Activated naive CD4-positive, alpha-beta T cell treated with anti-CD3 and anti-CD28 coated beads, Interleukin-2, amount 50 U/mL, for 24 hours (primary cell): ENCODE results near the gene SCT.

ENCODE experiments used
- H3K27ac Mint-ChIP-seq: one replicate; pipeline ENCODE4 v1.8.0; 2021; ENCODE audit warnings: mild to moderate bottlenecking, mixed read lengths
- H3K27me3 Mint-ChIP-seq: one replicate; pipeline ENCODE4 v1.8.0; 2021; ENCODE audit warnings: mixed read lengths
- H3K36me3 Mint-ChIP-seq: one replicate; pipeline ENCODE4 v1.8.0; 2021; ENCODE audit warnings: mixed read lengths
- H3K4me1 Mint-ChIP-seq: one replicate; pipeline ENCODE4 v1.8.0; 2021; ENCODE audit warnings: mixed read lengths
- H3K4me3 Mint-ChIP-seq: one replicate; pipeline ENCODE4 v1.8.0; 2021; ENCODE audit warnings: mild to moderate bottlenecking, mixed read lengths
- H3K9me3 Mint-ChIP-seq: one replicate; pipeline ENCODE4 v1.8.0; 2021; ENCODE audit warnings: mixed read lengths

Gene SCT

DNA sequence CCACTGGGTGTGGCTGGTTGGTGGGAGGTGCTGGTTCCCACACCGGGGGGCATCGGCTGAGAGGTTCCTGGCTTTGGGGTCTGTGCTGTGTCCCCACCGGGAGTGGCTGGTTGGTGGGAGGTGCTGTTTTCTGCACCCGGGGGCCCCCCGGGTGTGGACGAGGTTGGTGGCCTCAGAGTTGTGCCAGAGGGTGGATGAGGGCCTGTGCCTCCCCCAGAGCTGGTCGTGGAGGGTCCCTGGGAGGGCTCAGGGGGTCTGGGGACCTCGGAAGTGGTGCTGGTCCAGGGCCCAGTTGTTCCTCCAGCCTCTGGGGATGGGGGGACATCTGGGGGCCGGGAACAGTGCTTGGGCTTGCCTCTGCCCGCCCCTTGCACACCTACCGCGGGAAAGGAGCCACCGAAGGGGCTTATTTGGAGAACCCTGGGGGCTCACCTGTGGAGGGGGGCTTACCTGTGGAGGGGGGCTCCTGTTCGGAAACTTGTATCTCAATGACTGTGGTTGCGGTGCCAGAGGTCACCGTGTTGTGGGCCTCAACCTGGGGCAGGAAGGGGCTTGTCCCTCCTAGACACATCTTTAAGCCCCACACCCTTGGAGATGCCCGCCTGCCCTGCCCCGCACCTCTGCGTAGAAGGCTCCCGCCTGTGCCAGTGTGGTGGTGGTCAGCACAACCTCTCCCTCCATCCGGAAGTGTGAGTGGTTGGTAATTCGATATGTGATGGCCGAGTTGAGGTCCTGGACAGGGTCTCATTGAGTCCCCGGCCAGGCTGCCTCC lies 7.9 kb downstream of the SCT start:
- H3K27me3 Mint-ChIP-seq, result no peaks in the 10 kb centered on the region
- no peaks in the 10 kb centered on the region for H3K36me3 Mint-ChIP-seq
- no peaks in the 10 kb centered on the region for H3K9me3 Mint-ChIP-seq
- H3K27ac Mint-ChIP-seq, result peak overlapping the region; percentile 59
- H3K4me3 Mint-ChIP-seq, result no peak overlapping the region
- peaks cover 5% of the 10 kb centered on the region for H3K4me1 Mint-ChIP-seq

DNA sequence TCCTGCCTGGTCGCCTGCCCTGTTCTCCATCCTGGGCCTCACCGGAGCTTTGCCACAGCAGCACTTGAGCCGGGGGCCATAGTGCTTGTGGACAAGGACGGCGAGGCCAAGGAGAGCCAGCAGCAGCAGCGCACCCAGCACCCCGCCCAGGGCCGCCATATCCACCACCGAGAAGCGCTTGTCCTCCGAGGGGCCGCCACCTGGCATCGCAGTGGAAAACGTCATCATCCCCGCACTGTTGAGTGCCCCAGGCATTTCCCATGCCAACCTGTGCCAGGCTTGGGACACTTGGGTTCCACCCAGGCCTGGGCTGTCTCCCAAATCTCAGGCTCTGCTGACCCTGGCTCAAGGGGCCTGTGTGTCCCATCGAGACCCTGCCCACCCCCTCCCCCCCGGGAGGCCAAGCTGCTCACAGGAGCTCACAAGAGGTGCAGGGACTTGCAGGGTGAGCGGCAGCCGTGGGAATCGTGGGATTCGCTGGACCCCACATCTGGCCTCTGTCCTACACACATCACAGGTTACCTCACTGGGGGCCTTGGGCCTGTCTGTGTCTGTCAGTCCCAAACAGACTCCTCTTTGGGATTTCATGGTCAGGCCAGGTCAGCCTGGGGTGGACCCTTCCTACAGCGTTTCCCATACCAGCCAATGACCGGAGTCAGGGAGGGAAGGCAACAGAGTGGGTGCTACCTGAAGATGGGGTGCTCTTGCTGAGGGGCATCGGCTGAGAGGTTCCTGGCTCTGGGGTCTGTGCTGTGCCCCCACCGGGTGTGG lies 8.9 kb downstream of the SCT start:
- Mint-ChIP-seq H3K4me3 (no peak overlapping the region), H3K27me3 (no peaks in the 10 kb centered on the region), H3K27ac (peak overlapping the region; percentile 59), H3K9me3 (no peaks in the 10 kb centered on the region), H3K36me3 (no peaks in the 10 kb centered on the region), H3K4me1 (peaks cover 6% of the 10 kb centered on the region)

DNA sequence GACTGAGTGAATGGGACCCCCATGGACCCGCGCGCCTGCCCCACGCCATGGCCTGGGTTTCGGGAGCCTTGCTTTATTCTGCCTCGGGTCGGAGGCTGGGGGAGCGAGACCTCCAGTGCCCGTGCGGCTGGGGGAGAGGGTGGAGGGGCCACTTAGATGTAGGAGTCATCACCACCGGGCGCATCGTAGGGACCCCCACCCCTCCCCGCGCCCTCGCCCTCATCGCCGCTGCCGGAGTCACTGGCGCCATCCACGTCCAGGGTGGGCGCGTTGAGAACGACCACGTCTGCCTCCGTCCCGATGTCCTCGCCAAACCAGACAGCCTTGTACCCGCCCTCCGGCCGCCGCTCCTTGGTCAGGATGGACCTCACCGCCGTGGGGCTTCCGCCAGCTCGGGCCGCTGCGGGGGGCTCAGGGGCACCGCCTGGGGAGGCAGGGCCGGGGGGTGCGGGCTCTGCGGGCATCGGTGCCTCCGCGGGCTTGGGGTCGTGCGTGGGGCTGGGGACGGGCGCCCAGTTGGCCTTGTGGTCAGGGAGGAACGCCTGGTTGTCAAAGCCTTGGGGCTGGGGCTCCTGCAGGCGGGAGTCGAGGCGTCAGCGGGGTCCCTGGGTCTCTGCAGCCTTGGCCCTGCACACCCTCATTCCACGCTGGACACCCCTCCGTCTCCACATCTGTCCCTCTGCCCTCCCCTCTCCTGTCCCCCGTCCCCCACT lies 9.6 kb downstream of the SCT start:
- no peak overlapping the region for H3K4me3 Mint-ChIP-seq
- H3K27ac Mint-ChIP-seq, result no peak overlapping the region
- peaks cover 8% of the 10 kb centered on the region for H3K4me1 Mint-ChIP-seq
- H3K36me3 Mint-ChIP-seq, result no peaks in the 10 kb centered on the region
- no peaks in the 10 kb centered on the region for H3K27me3 Mint-ChIP-seq
- no peaks in the 10 kb centered on the region for H3K9me3 Mint-ChIP-seq

DNA sequence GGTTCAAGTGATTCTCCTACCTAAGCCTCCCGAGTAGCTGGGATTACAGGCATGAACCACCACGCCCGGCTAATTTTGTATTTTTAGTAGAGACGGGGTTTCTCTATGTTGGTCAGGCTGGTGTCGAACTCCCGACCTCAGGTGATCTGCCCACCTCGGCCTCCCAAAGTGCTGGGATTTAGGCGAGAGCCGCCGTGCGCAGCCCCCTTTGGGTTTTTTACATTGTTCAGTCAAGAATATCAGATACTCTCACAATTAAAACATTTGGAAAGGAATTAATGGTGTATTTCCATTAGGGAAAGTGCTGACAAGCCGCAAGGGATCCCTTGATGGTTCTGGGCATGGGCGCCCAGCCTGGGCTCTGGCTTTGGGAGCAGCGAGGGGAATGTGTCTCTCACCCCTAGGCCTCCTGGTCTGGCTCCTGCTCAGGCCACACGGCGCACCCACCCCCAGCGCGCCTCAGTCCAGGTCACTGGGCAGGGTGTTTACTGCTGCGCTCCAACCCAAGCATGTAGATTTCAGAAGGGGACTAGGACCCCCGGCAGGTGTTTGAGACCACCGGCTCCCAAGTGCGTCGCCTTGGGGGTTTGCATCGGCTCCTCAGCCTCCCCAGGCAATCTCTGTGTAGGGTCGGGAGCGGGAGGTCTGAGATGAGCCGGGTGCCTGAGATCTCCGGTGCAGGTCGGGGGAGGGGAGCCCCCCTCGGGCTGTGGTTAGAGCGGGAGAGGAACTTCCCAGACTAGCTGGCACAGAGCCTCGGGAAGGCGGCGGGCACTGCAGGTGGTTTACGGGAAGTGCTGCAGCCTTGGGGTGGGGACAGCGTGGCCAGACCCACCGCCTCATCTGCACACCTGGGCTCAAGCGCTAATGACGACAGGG lies 10.4 kb downstream of the SCT start:
- Mint-ChIP-seq H3K27me3 (no peaks in the 10 kb centered on the region), H3K4me3 (peak overlapping the region; percentile 83), H3K36me3 (no peaks in the 10 kb centered on the region), H3K27ac (no peak overlapping the region), H3K9me3 (no peaks in the 10 kb centered on the region), H3K4me1 (peaks cover 12% of the 10 kb centered on the region)

DNA sequence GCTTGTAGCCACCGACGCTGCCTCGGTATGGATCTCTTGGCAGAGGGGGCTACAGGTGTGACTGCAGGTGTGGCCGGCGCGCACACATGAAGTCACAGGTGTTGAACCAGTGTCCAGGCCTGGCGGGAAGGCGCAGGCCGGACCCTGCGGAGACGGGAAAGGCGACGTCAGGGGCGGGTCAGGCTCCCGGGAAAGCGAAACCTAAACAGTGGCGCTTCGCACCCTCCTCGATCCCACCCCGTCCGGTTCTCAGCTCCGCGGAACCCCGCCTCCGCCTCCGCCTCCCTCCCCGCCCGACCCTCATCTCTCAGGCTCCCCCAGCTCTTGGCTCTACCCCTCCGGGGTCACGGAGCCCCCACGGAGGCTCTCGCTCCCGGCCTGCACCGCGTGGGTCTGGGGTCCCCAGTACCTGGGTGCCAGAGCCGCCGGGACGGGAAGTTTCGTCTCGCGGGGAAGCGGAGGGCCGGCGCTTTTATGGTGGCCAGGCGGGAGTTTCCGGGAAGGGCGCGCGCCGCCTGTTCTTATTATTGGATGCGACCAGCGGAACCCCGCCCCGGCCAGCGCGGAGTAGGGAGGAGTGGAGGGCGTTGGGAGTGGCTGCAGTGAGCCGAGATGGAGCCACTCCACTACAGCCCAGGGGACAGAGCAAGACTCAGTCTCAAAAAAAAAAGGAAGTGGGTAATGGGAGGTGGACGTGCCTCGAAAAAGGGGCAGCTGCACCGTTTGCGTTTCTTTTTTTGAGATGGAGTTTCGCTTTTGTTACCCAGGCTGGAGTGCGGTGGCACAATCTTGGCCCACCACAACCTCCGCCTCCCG lies 11.3 kb downstream of the SCT start, which contains the start of gene IRF7:
Gene IRF7 (minus strand): TSS at position 447 of the 816 bp plus-strand sequence. CDS start 586 bp downstream, outside the sequence.
- peaks cover 12% of the 10 kb centered on the region for H3K4me1 Mint-ChIP-seq
- H3K27ac Mint-ChIP-seq, result peak within 1 kb of the TSS; percentile 83
- no peaks in the 10 kb centered on the region for H3K27me3 Mint-ChIP-seq
- H3K36me3 Mint-ChIP-seq, result no peaks in the 10 kb centered on the region
- no peaks in the 10 kb centered on the region for H3K9me3 Mint-ChIP-seq
- H3K4me3 Mint-ChIP-seq, result peak within 1 kb of the TSS; percentile 83

GRCh38 chr11:614623-615503 lies 12.1 kb downstream of the SCT start:
- H3K9me3 Mint-ChIP-seq, result no peaks in the 10 kb centered on the region
- peak overlapping the region; percentile 41 for H3K27ac Mint-ChIP-seq
- H3K4me3 Mint-ChIP-seq, result peak overlapping the region; percentile 83
- no peaks in the 10 kb centered on the region for H3K27me3 Mint-ChIP-seq
- H3K36me3 Mint-ChIP-seq, result no peaks in the 10 kb centered on the region
- peaks cover 12% of the 10 kb centered on the region for H3K4me1 Mint-ChIP-seq

GRCh38 chr11:614021-614622 lies 12.9 kb downstream of the SCT start:
- Mint-ChIP-seq H3K27ac (no peak overlapping the region), H3K36me3 (no peaks in the 10 kb centered on the region), H3K9me3 (no peaks in the 10 kb centered on the region), H3K27me3 (no peaks in the 10 kb centered on the region), H3K4me3 (peak overlapping the region; percentile 70), H3K4me1 (peaks cover 12% of the 10 kb centered on the region)

GRCh38 chr11:613369-613968 lies 13.5 kb downstream of the SCT start:
- Mint-ChIP-seq H3K4me3 (no peak overlapping the region), H3K27ac (no peak overlapping the region), H3K27me3 (no peaks in the 10 kb centered on the region), H3K4me1 (peaks cover 12% of the 10 kb centered on the region), H3K36me3 (no peaks in the 10 kb centered on the region), H3K9me3 (no peaks in the 10 kb centered on the region)

- Mint-ChIP-seq H3K4me1 (peaks cover 12% of the 10 kb centered on the region), H3K9me3 (no peaks in the 10 kb centered on the region), H3K27me3 (no peaks in the 10 kb centered on the region)
These were observed 14.1 kb downstream of the SCT start for GRCh38 chr11:612961-613300.

GRCh38 chr11:612201-612960 lies 14.6 kb downstream of the SCT start:
- peak overlapping the region; percentile 55 for H3K4me3 Mint-ChIP-seq
- H3K27me3 Mint-ChIP-seq, result no peaks in the 10 kb centered on the region
- H3K4me1 Mint-ChIP-seq, result peaks cover 12% of the 10 kb centered on the region
- H3K9me3 Mint-ChIP-seq, result no peaks in the 10 kb centered on the region
- no peaks in the 10 kb centered on the region for H3K36me3 Mint-ChIP-seq
- peak overlapping the region; percentile 81 for H3K27ac Mint-ChIP-seq

More at GRCh38 chr11:612961-613300, 14.1 kb downstream of the SCT start:
- Mint-ChIP-seq H3K36me3 (no peaks in the 10 kb centered on the region), H3K27ac (no peak overlapping the region), H3K4me3 (no peak overlapping the region)

GRCh38 chr11:611001-611996 lies 15.7 kb downstream of the SCT start:
- no peaks in the 10 kb centered on the region for H3K36me3 Mint-ChIP-seq
- H3K27me3 Mint-ChIP-seq, result no peaks in the 10 kb centered on the region
- H3K4me1 Mint-ChIP-seq, result peaks cover 12% of the 10 kb centered on the region
- H3K9me3 Mint-ChIP-seq, result no peaks in the 10 kb centered on the region
- peak overlapping the region; percentile 31 for H3K27ac Mint-ChIP-seq
- no peak overlapping the region for H3K4me3 Mint-ChIP-seq
